Ectodermal cell (in vitro differentiated cells): ENCODE results near the gene GPR148.

ENCODE experiments used
- H3K27ac ChIP-seq: 2 replicates; pipeline ENCODE4 v1.7.0; 2013; ENCODE audit warnings: mild to moderate bottlenecking, low read depth, low read length; ENCODE audit not compliant: insufficient read depth, poor library complexity, severe bottlenecking
- H3K27me3 ChIP-seq: 2 replicates; pipeline ENCODE4 v1.7.0; 2013; ENCODE audit warnings: mild to moderate bottlenecking, low read length; ENCODE audit not compliant: insufficient read depth, control insufficient read depth, poor library complexity, severe bottlenecking
- H3K36me3 ChIP-seq: one replicate; pipeline ENCODE4 v1.7.0; 2013; ENCODE audit warnings: low read length; ENCODE audit not compliant: control insufficient read depth, insufficient read depth
- H3K4me1 ChIP-seq: one replicate; pipeline ENCODE4 v1.7.0; 2013; ENCODE audit warnings: low read length; ENCODE audit not compliant: control insufficient read depth, insufficient read depth
- H3K4me3 ChIP-seq: 2 replicates; pipeline ENCODE4 v1.7.0; 2013; ENCODE audit warnings: low read depth, low read length, control low read depth; ENCODE audit not compliant: insufficient read depth
- H3K9me3 ChIP-seq: 2 replicates; pipeline ENCODE4 v1.7.0; 2013; ENCODE audit warnings: mild to moderate bottlenecking, low read length, moderate library complexity; ENCODE audit not compliant: control insufficient read depth
- WGBS, 2 experiments: methylation state at CpG; one replicate each; pipeline ENCODE4 v1.1.7; 2013; ENCODE audit warnings: missing lambda C conversion rate in 2 of 2; 5-methylcytosine and 5-hydroxymethylcytosine counted together

Gene GPR148

DNA sequence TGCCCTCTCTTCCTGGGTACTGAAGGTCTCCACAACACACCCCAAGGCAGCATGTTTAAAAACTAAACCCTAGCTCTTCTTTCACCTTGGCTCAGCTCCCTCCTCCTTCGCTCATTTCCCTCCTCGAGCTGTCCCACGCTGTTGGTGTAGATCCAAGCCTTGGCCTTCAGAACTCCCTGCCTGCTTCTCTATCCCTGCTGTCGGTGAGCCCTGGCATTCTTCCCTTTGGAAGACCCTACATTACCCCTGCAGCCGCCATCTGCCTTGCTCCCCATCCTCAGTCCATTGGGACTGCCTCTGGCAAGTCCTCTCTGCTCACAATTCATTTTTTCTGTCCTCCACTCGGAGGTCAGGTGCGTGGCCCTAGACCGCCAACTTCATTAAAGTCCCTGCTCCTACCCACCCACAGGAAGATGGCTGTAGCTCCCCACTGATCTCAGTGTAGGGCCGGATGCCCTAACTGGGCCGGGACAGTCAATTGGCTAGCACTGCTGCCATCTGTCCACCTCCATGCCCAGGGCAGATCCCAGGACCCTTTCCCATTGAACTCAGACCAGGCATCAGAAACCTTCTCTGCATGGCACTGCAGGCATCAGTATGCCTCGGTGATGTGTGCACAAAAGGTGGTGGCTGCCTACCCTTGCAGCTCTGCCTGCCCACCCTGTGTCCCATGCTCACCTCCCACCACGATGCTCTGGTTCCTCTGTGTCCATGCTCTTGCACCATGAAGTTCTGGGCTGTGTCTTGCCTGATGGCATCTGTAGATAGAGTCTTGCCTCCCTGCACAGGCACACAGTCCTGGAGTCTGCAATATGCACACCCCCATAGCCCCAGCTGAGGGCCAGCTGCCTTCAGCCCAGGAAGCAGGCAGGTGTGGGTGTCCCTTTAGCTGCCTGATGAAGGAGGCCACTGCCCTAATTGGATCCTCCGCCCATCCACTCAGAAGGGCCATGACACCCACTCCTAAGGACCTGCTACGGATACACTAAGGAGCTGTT lies 32.2 kb downstream of the GPR148 start:
- no peaks in the 10 kb centered on the region for H3K9me3 ChIP-seq
- peaks cover 26% of the 10 kb centered on the region for H3K27me3 ChIP-seq
- H3K27ac ChIP-seq: no peak overlapping the region
- WGBS, 2 experiments: 89% methylated on average over 14 of the region's 14 CpGs
- H3K36me3 ChIP-seq: no peaks in the 10 kb centered on the region
- no peak overlapping the region for H3K4me3 ChIP-seq
- H3K4me1 ChIP-seq: peaks cover 6% of the 10 kb centered on the region

DNA sequence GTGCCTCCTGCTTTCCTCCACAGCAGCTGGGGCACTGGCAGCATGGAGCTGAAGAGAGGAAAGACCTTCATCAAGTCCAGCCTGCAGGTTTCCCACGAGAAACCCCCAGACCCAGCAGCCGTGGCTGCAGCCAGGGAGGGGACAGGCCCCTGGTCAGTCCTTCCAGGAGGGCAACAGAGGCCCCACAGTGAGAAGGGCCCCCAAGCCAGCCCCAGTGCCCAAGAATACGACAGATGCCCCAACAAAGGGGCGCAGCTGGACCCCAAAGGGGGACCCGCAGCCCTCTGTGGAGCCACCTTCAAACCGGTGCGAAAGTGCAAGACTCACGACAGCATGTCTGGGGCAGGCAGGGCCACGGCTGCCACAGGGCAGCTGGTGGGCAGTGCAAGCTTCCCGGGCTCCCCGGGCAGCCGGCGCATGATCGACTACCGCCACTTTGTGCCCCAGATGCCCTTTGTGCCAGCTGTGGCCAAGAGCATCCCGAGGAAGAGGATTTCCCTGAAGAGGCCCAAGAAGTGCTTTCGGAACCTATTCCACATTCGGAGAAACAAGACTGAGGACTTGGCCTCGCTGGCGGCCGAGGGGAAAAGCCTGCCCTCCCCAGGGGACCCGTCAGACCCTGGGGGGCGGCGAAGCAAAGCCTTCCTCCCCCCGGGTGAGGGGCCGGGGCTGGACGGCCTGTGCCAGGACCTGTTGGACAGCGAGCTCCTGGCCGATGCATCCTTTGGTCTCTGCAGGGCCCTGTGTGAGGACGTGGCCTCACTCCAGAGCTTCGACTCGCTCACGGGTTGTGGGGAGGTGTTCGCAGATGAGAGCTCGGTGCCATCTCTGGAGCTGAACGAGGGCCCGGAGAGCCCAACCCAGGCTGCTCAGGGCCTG lies 33.4 kb downstream of the GPR148 start:
- H3K4me3 ChIP-seq: no peak overlapping the region
- no peaks in the 10 kb centered on the region for H3K4me1 ChIP-seq
- 91% methylated on average over 37 of the region's 37 CpGs for WGBS, 2 experiments
- no peak overlapping the region for H3K27ac ChIP-seq
- H3K27me3 ChIP-seq: peaks cover 14% of the 10 kb centered on the region
- H3K36me3 ChIP-seq: no peaks in the 10 kb centered on the region
- H3K9me3 ChIP-seq: no peaks in the 10 kb centered on the region

DNA sequence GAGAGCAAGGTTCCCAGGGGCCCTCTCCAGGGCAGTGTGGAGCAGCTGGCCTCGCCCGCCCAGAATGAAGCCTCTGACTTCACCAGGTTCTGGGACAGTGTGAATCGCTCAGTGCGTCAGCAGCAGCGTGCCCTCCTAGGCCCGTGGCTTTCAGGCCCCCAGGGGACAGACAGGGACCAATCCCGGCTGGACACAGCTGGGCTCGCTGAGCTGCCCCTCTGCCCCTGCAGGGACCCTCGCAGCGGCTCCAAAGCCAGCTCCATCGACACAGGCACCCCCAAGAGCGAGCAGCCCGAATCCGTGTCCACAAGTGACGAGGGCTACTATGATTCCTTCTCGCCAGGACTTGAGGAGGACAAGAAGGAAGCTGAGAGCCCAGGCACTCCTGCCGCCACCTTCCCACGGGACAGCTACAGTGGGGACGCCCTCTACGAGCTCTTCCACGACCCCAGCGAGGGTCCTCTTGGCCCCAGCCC lies 34.1 kb downstream of the GPR148 start:
- H3K4me3 ChIP-seq: no peak overlapping the region
- H3K27ac ChIP-seq: no peak overlapping the region
- no peaks in the 10 kb centered on the region for H3K9me3 ChIP-seq
- no peaks in the 10 kb centered on the region for H3K4me1 ChIP-seq
- H3K27me3 ChIP-seq: peaks cover 7% of the 10 kb centered on the region
- 92 to 94% methylated on average over 22 of the region's 22 CpGs for WGBS, 2 experiments
- H3K36me3 ChIP-seq: no peaks in the 10 kb centered on the region

DNA sequence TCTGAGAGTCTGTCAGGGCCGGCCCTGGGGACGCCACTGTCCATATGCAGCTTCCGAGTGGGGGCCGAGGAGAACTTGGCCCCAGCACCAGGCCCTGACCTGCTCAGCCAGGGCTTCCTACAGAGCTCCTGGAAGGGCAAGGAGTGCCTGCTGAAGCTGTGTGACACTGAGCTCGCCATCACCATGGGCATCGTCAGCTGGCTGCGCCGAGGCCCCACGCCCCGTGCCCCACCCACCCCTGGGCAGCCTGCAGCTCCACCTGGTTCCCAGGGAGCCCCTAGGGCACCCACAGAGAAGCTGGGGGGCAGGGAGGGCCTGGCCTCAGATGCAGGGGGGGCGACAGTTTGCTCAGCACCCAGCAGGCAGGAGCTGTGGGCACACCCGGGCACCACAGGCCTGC lies 34.5 kb downstream of the GPR148 start:
- no peak overlapping the region for H3K4me3 ChIP-seq
- no peaks in the 10 kb centered on the region for H3K9me3 ChIP-seq
- no peaks in the 10 kb centered on the region for H3K36me3 ChIP-seq
- H3K4me1 ChIP-seq: no peaks in the 10 kb centered on the region
- no peak overlapping the region for H3K27ac ChIP-seq
- WGBS, 2 experiments: 95% methylated on average over 12 of the region's 12 CpGs
- H3K27me3 ChIP-seq: peaks cover 3% of the 10 kb centered on the region

DNA sequence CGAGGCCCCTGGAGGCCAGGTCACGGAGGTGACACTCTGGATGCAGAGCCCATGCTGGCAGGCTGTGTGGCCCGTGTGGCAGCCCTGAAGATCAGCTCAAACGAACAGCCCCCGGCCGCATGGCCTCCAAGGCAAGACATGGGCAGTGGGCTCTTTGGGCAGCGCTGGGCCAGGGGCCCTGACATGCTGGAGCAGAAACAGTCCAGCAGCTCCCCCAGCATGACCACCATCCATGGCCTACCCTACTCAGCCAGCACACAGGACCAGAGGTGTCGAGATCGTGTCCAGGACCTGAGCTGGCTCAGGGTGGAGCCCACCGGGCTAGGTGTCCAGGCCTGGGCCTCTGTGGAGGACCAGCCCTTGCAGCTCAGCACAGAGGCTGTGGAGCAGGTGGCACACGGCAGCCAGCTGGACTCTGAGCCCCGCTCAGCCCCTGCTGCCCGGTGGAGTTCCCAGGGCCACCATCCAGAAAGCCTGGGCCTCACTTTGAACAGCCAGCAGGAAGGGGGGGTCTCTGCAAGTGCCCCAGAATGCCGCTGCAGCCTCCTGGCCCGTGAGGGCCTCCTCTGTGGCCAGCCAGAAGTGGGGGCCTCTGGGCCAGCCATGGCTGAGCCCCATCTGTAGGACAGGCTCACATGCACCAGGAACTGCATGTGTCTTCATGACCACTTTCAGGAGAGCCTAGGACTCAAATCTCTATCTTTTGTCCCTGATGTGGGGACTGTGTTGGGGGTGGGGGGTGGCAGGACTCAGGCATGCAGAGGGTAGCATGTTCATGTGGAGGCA lies 35.4 kb downstream of the GPR148 start:
- Histone ChIP-seq H3K36me3 (no peaks in the 10 kb centered on the region), H3K27ac (no peak overlapping the region), H3K9me3 (no peaks in the 10 kb centered on the region), H3K27me3 (no peaks in the 10 kb centered on the region), H3K4me3 (no peak overlapping the region), H3K4me1 (no peaks in the 10 kb centered on the region)
- 93 to 94% methylated on average over 15 of the region's 15 CpGs for WGBS, 2 experiments

DNA sequence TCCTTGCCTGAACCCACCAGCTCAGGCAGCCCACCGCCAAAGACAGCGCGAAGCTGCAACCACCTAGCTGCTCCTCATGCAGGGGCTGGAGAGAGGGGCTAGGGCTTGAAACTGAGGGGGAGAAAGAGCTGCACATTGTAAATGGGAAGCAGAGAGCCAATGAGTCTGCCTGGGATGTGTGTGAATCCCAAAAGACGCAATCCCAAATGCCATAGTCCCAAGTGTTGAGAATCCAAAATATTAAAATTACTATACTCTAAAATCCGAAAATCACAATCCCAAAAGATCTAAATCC lies 35.9 kb downstream of the GPR148 start:
- Histone ChIP-seq H3K27me3 (no peaks in the 10 kb centered on the region), H3K9me3 (no peaks in the 10 kb centered on the region), H3K36me3 (no peaks in the 10 kb centered on the region), H3K27ac (no peak overlapping the region), H3K4me3 (no peak overlapping the region), H3K4me1 (no peaks in the 10 kb centered on the region)
- WGBS, 2 experiments: 91 to 97% methylated on average over 4 to 5 of the region's 5 CpGs

DNA sequence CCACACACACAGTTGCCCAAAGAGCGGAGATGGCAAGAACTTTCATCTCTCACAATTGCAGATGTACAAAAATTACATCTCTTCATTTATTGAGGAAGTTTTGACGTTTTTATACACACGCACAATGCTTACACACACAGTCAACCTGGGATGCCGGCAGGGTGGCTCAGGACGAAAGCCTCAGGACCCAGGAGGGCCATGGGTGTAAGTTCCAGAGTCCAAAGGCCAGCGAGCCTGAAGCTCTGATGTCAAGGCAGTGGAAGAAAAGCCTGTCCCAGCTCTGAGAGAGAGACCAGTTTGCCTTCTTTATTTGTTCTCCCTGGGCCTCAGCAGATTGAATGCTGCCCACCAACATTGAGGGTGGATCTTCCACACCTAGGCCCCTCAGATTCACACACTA lies 36.6 kb downstream of the GPR148 start:
- no peak overlapping the region for H3K27ac ChIP-seq
- H3K4me3 ChIP-seq: no peak overlapping the region
- no peaks in the 10 kb centered on the region for H3K27me3 ChIP-seq
- 90 to 92% methylated on average over 6 of the region's 6 CpGs for WGBS, 2 experiments
- H3K4me1 ChIP-seq: no peaks in the 10 kb centered on the region
- H3K36me3 ChIP-seq: no peaks in the 10 kb centered on the region
- H3K9me3 ChIP-seq: no peaks in the 10 kb centered on the region

DNA sequence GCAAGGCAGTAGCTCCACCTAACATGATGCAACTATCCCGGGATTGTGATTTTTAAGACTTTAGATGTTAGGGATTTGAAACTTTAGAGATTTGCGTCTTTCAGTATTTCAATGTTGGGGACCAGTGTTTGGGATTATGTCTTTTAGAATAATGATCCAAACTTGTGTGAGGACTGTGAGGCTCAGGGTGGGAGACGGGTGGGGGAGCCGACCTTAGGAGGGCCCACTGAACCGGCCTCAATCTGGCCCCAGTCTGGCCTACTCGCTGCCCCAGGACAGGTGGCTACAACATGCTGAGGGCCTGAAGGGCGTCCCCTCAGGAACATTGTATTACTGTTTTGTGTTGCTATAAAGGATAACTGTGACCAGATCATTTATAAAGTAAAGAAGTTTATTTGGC lies 37.2 kb downstream of the GPR148 start:
- WGBS, 2 experiments: 96% methylated on average over 7 of the region's 7 CpGs
- H3K4me1 ChIP-seq: no peaks in the 10 kb centered on the region
- no peak overlapping the region for H3K4me3 ChIP-seq
- H3K36me3 ChIP-seq: no peaks in the 10 kb centered on the region
- H3K27ac ChIP-seq: no peak overlapping the region
- H3K27me3 ChIP-seq: no peaks in the 10 kb centered on the region
- no peaks in the 10 kb centered on the region for H3K9me3 ChIP-seq

DNA sequence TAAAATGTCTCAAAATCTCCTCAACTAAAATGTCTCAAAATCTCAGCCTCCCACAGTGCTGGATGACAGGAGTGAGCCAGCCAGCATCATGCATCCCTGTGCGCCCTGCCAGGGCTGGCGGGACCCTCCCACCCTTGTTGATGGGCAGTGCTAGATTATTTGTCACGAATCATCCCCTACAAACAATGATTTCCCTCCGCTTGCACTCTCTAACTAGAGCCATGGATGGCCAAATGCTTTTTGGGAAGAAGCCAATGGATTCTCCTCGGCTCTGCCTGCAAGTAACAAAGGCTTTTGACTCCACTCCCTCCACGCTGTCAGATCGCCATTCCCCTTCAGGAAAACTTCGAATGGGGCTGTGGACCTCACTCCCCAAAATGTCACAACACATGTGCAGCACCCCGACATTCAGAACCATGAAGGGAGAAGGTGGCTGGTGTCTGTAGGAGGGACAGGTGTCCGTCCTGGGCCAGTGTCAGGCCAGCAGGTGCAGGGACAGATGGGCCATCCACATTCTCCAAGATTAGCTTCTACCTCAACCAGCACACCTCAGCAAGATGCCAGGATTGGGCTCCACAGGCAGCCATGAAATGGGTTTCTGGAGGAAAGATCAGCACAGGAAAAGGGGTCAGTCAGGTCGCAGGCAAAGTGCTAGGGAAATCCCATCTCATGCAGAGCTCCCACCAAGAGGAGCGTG lies 38.0 kb downstream of the GPR148 start:
- H3K4me3 ChIP-seq: no peak overlapping the region
- no peaks in the 10 kb centered on the region for H3K27me3 ChIP-seq
- no peak overlapping the region for H3K27ac ChIP-seq
- WGBS, 2 experiments: 92 to 95% methylated on average over 12 of the region's 12 CpGs
- H3K9me3 ChIP-seq: no peaks in the 10 kb centered on the region
- no peaks in the 10 kb centered on the region for H3K36me3 ChIP-seq
- H3K4me1 ChIP-seq: no peaks in the 10 kb centered on the region
